Placental epithelial cell (primary cell): ENCODE results near the gene UBE2B. TPM values are rescaled to one million over a fixed set of nuclear protein-coding genes. Genes with fewer than 3 reads are reported as not detected.

Experiments used
- total RNA-seq: library from RNA; depleted of rRNA; stranded (reverse); fragments of >200 nt; gene quantifications from 2 replicates; pipeline ENCODE4 v1.2.3, GENCODE V29; 2012

UBE2B gene
- total RNA-seq = 20.8 and 21.4 TPM in 2 replicates

DNA sequence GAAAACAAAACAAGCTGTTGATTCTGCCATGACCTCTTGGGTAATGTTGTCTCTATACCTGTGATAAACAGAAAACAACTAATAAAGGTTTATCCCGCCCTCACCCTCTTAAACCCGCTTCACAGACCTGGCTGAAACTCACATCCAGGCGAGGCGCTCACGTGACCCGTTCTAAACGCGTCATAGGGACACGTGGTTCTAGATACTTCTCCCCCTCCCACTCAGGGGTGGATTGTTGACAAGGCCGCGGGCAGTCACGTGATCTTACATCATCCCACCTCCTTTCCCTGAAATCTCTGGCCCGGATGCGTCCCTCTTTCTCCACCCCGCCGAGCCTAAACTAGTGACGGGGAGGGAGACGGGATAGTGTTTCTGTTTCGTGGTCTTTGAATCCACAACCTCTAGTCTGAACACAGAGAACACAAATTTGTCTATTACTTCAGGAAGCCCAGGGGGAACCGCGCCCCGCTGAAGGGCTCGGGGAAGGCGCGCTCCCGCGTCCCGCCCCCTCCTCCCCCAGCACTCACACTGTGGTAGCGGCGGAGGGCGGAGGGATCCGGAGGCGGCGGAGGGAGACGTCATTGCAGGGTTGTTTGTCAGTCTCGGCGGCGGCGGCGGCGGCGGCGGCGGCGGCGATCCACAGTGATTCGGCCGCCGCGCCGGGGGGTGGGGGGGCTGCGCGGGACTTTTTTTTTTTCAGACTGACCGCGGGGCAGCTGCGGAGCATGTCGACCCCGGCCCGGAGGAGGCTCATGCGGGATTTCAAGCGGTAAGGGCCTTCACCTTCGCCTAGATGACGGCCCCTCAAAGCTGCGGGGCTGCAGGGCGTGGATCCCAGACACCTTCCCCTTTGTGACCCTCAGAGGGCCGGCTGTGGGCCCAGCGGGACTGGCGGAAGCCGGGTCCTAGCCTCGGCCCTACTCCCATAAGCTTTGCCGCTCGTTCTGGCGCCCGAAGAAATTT lies at the start of gene UBE2B:
UBE2B (plus strand) TSS at position 699 of the 963 bp plus-strand sequence; CDS start at position 726, 27 bp downstream.

DNA sequence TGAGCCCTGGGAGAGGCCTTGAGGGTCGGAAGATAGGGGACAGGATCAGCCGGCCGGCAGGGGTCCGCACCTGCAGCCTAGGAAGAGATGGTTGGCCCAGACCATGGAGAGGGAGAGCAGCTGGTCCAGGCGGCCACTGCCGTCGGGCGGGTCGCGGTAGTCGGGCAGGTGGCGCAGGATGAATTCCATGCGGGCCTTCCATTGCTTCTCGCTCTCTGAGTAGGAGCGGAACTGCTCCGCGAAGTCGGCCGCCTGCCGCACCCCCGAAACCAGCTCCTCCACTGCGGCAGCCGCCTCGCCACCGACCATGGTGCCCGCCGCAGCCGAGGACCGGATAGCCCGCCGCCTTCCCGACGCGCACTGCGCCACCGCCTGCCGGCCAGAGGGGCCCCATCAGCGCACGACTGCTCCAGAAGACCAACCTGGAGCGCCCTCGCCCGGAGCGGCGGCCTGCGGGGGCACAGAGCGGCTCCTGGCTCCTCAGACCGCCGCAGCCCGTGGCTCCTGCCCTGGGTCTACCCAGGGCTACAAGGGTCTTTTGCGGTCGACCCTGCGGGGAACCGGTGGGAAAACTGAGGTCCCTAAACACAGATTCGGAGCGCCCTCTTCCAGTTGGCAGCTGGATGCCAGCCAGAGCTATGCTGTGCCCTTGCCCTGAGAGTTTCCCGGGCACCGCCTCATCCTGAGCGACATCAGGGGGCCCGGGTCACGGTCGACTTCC lies 40.3 kb downstream of the UBE2B start, which contains the start of gene CDKN2AIPNL:
CDKN2AIPNL (minus strand) TSS at position 336 of the 721 bp plus-strand sequence; CDS start at position 309, 27 bp downstream.

Other genes with a start within 250 kb of the UBE2B start
- 163 and 223 TPM in 2 replicates for gene SKP1, start 194.6 kb upstream of the UBE2B start, total RNA-seq
- 47.5 and 115 TPM in 2 replicates for gene PPP2CA, start 145.5 kb upstream of the UBE2B start, total RNA-seq
- gene CDKL3, start 4.4 kb upstream of the UBE2B start, total RNA-seq = 0.98 and 2.0 TPM in 2 replicates
- gene CDKN2AIPNL, start 40.3 kb downstream of the UBE2B start, total RNA-seq = 15.7 and 29.9 TPM in 2 replicates
- gene JADE2, start 154.1 kb downstream of the UBE2B start, total RNA-seq = 36.9 and 39.7 TPM in 2 replicates